ENCODE results near the gene KCNK6. TPM values are rescaled to one million over a fixed set of nuclear protein-coding genes. Genes with fewer than 3 reads are reported as not detected.

The KCNK6 gene
- total RNA-seq, 4 donors from 2014 or later: 20.7 to 29.6 (median 25.5) TPM

GRCh38 chr19:38290631-38291147, 29.0 kb upstream of the KCNK6 start:
- WGBS, 2 donors: 48 to 55% methylated on average over 11 to 13 of the region's 13 CpGs
- no peak overlapping the region for H3K4me3 ChIP-seq (ENCODE audit: low read depth, poor library complexity, severe bottlenecking)
- DNase-seq (ENCODE audit: low spot score in 2 of 2): peak in 1 of 2 donors; percentile 65
- intact Hi-C loops (cut with DNase I; ENCODE audit: low total_unique reads): no loop called here
- TF ChIP-seq, protein P1, sequence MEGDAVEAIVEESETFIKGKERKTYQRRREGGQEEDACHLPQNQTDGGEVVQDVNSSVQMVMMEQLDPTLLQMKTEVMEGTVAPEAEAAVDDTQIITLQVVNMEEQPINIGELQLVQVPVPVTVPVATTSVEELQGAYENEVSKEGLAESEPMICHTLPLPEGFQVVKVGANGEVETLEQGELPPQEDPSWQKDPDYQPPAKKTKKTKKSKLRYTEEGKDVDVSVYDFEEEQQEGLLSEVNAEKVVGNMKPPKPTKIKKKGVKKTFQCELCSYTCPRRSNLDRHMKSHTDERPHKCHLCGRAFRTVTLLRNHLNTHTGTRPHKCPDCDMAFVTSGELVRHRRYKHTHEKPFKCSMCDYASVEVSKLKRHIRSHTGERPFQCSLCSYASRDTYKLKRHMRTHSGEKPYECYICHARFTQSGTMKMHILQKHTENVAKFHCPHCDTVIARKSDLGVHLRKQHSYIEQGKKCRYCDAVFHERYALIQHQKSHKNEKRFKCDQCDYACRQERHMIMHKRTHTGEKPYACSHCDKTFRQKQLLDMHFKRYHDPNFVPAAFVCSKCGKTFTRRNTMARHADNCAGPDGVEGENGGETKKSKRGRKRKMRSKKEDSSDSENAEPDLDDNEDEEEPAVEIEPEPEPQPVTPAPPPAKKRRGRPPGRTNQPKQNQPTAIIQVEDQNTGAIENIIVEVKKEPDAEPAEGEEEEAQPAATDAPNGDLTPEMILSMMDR (IDR thresholded peaks at IDR 0.05): no peak
- TF ChIP-seq POLR2A (IDR thresholded peaks at IDR 0.05): no peak

DNA sequence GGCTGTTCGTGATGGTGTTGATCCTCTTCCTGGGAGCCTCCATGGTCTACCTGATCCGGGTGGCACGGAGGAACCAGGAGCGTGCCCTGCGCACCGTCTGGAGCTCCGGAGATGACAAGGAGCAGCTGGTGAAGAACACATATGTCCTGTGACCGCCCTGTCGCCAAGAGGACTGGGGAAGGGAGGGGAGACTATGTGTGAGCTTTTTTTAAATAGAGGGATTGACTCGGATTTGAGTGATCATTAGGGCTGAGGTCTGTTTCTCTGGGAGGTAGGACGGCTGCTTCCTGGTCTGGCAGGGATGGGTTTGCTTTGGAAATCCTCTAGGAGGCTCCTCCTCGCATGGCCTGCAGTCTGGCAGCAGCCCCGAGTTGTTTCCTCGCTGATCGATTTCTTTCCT, 27.8 kb upstream of the KCNK6 start:
- WGBS, 2 donors: 75 to 79% methylated on average over 15 of the region's 15 CpGs
- intact Hi-C loops (cut with DNase I; ENCODE audit: low total_unique reads): no loop called here
- no peak for DNase-seq (ENCODE audit: low spot score in 2 of 2)

GRCh38 chr19:38293281-38293680, 26.4 kb upstream of the KCNK6 start:
- DNase-seq (ENCODE audit: low spot score in 2 of 2): no peak
- intact Hi-C loops (cut with DNase I; ENCODE audit: low total_unique reads): no loop called here
- H3K4me3 ChIP-seq (ENCODE audit: low read depth, poor library complexity, severe bottlenecking): no peak overlapping the region
- TF ChIP-seq, protein P1 (IDR thresholded peaks at IDR 0.05): no peak
- TF ChIP-seq POLR2A (IDR thresholded peaks at IDR 0.05): no peak
- WGBS, 2 donors: 77 to 80% methylated on average over 9 of the region's 9 CpGs

More for the DNA sequence above, 27.8 kb upstream of the KCNK6 start:
- TF ChIP-seq, protein P1 (IDR thresholded peaks at IDR 0.05): no peak
- no peak for TF ChIP-seq POLR2A (IDR thresholded peaks at IDR 0.05)
- no peak overlapping the region for H3K4me3 ChIP-seq (ENCODE audit: low read depth, poor library complexity, severe bottlenecking)

GRCh38 chr19:38294090-38294489, 25.6 kb upstream of the KCNK6 start:
- no peak overlapping the region for H3K4me3 ChIP-seq (ENCODE audit: low read depth, poor library complexity, severe bottlenecking)
- intact Hi-C loops (cut with DNase I; ENCODE audit: low total_unique reads): no loop called here
- TF ChIP-seq POLR2A (IDR thresholded peaks at IDR 0.05): no peak
- TF ChIP-seq, protein P1 (IDR thresholded peaks at IDR 0.05): no peak
- WGBS, 2 donors: 56 to 71% methylated on average over 8 of the region's 8 CpGs
- no peak for DNase-seq (ENCODE audit: low spot score in 2 of 2)

GRCh38 chr19:38298821-38299680, 20.6 kb upstream of the KCNK6 start:
- intact Hi-C loops (cut with DNase I; ENCODE audit: low total_unique reads): no loop called here
- DNase-seq (ENCODE audit: low spot score in 2 of 2): no peak
- no peak for TF ChIP-seq POLR2A (IDR thresholded peaks at IDR 0.05)
- TF ChIP-seq, protein P1 (IDR thresholded peaks at IDR 0.05): no peak
- H3K4me3 ChIP-seq (ENCODE audit: low read depth, poor library complexity, severe bottlenecking): no peak overlapping the region
- 54 to 63% methylated on average over 11 of the region's 11 CpGs for WGBS, 2 donors

All from lower leg skin (tissue), 4 donors.